Body of pancreas (tissue), 4 donors: ENCODE results near the gene GALNT2. TPM values are rescaled to one million over a fixed set of nuclear protein-coding genes. Genes with fewer than 3 reads are reported as not detected.

Source experiments
- ATAC-seq: fragments of 150-250 bp; one replicate; pipeline ENCODE4 v1.9.1; 2016
- DNase-seq, 4 donors: peaks; one replicate each; pipeline ENCODE4 v3.0.0-alpha.2; 2019
- H3K27ac ChIP-seq, 4 donors: fragments of 200-600 bp; sonication (generic); 1 replicate in 3 of 4; 2 replicates in 1 of 4; pipeline versions ENCODE4 v1.5.1 to v1.6.1; 2016 to 2019; ENCODE audit warnings: mild to moderate bottlenecking in 1 of 4, mixed read lengths in 1 of 4, moderate library complexity in 1 of 4
- H3K27me3 ChIP-seq, 2 donors: fragments of 200-600 bp; sonication (generic); one replicate each; pipeline ENCODE4 v1.6.0; 2016; ENCODE audit warnings: mild to moderate bottlenecking in 1 of 2
- H3K36me3 ChIP-seq, 2 donors: fragments of 200-600 bp; sonication (generic); replicated peaks in 1 of 2; 2 replicates each; pipeline ENCODE4 v1.5.1; 2016; ENCODE audit warnings: low read depth in 2 of 2; ENCODE audit not compliant: insufficient read depth in 1 of 2
- H3K4me1 ChIP-seq: fragments of 200-600 bp; sonication (generic); one replicate; pipeline ENCODE4 v1.6.0; 2016
- H3K4me3 ChIP-seq, 2 donors: fragments of 200-600 bp; sonication (generic); 1 replicate in 1 of 2; 2 replicates in 1 of 2; pipeline ENCODE4 v1.5.1; 2016 to 2019
- H3K9me3 ChIP-seq, 3 donors: fragments of 200-600 bp; sonication (generic); 1 replicate in 2 of 3; 2 replicates in 1 of 3; pipeline ENCODE4 v1.5.1; 2016
- CTCF ChIP-seq, 7 experiments: fragments of 450-650 bp in 4 of 7; fragments of 200-600 bp in 3 of 7; sonication (generic) in 3 of 7; IDR thresholded peaks; one replicate each; pipeline ENCODE4 v1.5.1; 2016 to 2019; ENCODE audit warnings: antibody characterized with exemption in 7 of 7
- POLR2A ChIP-seq, 3 donors: fragments of 450-650 bp; IDR thresholded peaks; one replicate each; pipeline ENCODE4 v1.6.1; 2016; ENCODE audit warnings: antibody characterized with exemption in 3 of 3, mild to moderate bottlenecking in 2 of 3
- WGBS, 2 donors: methylation state at CpG; one replicate each; pipeline ENCODE4 v1.1.5; 2017; 5-methylcytosine and 5-hydroxymethylcytosine counted together
- intact Hi-C: fragments of 100-400 bp; cut with DNase I; formaldehyde crosslinking; loops from one replicate; pipeline ENCODE4 v1.15.1; 2023
- total RNA-seq, 2 donors: library from RNA; depleted of rRNA; stranded (reverse); fragments of >200 nt; gene quantifications; one replicate each; pipeline ENCODE4 v1.1.0, GENCODE V29; 2016

Gene GALNT2
- total RNA-seq, 2 donors from 2014 or later: 45.9 to 68.6 TPM

- Histone ChIP-seq H3K27me3 (no peaks in the 10 kb centered on the region), H3K4me3 (no peak overlapping the region), H3K27ac (no peak overlapping the region), H3K36me3 (peaks cover 3 to 23% of the 10 kb centered on the region in 2 donors), H3K4me1 (peaks cover 27% of the 10 kb centered on the region), H3K9me3 (no peaks in the 10 kb centered on the region)
- intact Hi-C loops: no loop called here
- DNase-seq (peak in 1 of 4 donors; percentile 8), ATAC-seq (no peak)
- 92 to 97% methylated on average over 5 of the region's 5 CpGs for WGBS, 2 donors
- TF ChIP-seq POLR2A (IDR thresholded peaks at IDR 0.05): no peak
- TF ChIP-seq CTCF (IDR thresholded peaks at IDR 0.05): no peak
These were observed 209.4 kb downstream of the GALNT2 start for GRCh38 chr1:230276401-230276800.

GRCh38 chr1:230277201-230278025, 210.4 kb downstream of the GALNT2 start:
- WGBS, 2 donors: 41 to 47% methylated on average over 15 of the region's 15 CpGs
- intact Hi-C loops: no loop called here
- DNase-seq: peak in 1 of 4 donors; percentile 9
- TF ChIP-seq POLR2A (IDR thresholded peaks at IDR 0.05) (no peak), CTCF (IDR thresholded peaks at IDR 0.05) (no peak)
- Histone ChIP-seq H3K4me1 (peaks cover 37% of the 10 kb centered on the region), H3K27ac (peak overlapping the region in 2 of 4 donors; percentile 12 to 22), H3K4me3 (no peak overlapping the region), H3K9me3 (no peaks in the 10 kb centered on the region), H3K27me3 (no peaks in the 10 kb centered on the region), H3K36me3 (peaks cover 3 to 23% of the 10 kb centered on the region in 2 donors)
- ATAC-seq: no peak

DNA sequence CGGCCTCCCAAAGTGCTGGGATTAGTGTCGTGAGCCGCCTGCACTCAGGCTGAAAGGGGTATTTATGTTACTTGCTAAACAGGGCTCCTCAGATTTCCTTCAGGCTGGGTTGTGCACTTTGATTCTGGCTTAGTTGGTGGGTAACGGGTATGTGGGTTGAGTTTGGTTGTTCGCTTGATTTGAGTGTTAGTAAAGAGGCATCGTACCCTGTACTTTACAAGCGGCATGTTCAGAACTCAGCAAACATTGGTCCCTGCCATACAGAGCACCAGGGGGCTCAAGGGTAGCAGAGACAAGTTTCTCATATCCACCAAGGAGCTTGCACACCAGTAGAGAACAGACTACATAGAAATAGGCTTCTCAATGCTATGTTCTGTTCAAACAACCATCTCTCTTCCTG, 211.3 kb downstream of the GALNT2 start:
- DNase-seq (no peak), ATAC-seq (no peak)
- 92 to 99% methylated on average over 7 of the region's 7 CpGs for WGBS, 2 donors
- Histone ChIP-seq H3K4me1 (peaks cover 42% of the 10 kb centered on the region), H3K9me3 (no peaks in the 10 kb centered on the region), H3K4me3 (no peak overlapping the region), H3K27ac (peak overlapping the region in 1 of 4 donors; percentile 26), H3K36me3 (peaks cover 3 to 23% of the 10 kb centered on the region in 2 donors), H3K27me3 (no peaks in the 10 kb centered on the region)
- TF ChIP-seq POLR2A (IDR thresholded peaks at IDR 0.05) (no peak), CTCF (IDR thresholded peaks at IDR 0.05) (no peak)
- intact Hi-C loops: no loop called here

DNA sequence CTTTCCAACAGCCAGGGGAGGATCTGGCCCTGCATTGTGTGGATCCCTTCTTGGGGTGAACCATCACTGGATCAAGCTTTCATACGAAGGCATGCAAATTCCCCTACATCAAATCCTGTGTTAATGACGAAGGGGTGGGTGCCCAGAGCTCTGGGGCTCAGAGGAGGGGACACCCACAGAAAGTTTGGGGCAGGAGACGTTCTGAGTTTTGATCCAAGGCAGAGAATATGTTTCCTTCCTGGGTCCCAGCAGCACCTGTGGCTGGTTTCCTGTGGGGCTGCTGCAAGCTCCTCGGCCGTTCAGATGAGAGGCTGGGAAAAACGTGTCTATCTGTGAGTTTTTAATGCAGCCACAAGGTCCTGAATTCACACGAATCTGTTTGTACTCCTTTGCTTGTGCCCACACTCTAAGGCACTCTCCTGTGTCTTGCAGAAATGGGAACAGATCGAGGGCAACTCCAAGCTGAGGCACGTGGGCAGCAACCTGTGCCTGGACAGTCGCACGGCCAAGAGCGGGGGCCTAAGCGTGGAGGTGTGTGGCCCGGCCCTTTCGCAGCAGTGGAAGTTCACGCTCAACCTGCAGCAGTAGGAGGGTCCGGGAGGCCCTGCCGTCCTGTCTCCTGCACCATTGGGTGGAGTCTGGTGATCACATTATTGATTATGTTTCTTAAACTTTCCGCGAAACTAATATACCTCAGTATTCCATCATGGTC, 212.0 kb downstream of the GALNT2 start:
- TF ChIP-seq CTCF (IDR thresholded peaks at IDR 0.05) (no peak), POLR2A (IDR thresholded peaks at IDR 0.05) (no peak)
- peaks cover 3 to 23% of the 10 kb centered on the region in 2 donors for H3K36me3 ChIP-seq
- peaks cover 42% of the 10 kb centered on the region for H3K4me1 ChIP-seq
- H3K27ac ChIP-seq: peak overlapping the region in 2 of 4 donors; percentile 72 to 81
- H3K27me3 ChIP-seq: no peaks in the 10 kb centered on the region
- 82 to 88% methylated on average over 15 to 20 of the region's 20 CpGs for WGBS, 2 donors
- no peak overlapping the region for H3K4me3 ChIP-seq
- intact Hi-C loops: no loop called here
- ATAC-seq (no peak), DNase-seq (peak in 1 of 4 donors; percentile 4)
- H3K9me3 ChIP-seq: no peaks in the 10 kb centered on the region
